Endodermal cell (in vitro differentiated cells): ENCODE data around the gene EEF1A2. TPM values are rescaled to one million over a fixed set of nuclear protein-coding genes. Genes with fewer than 3 reads are reported as not detected.

Experiments
- DNase-seq: peaks from one replicate; pipeline ENCODE4 v3.0.0-alpha.2; 2017
- H3K27ac ChIP-seq: 2 replicates; pipeline ENCODE4 v1.5.1; 2013; ENCODE audit warnings: mild to moderate bottlenecking, low read depth, low read length, moderate library complexity
- H3K27me3 ChIP-seq: 2 replicates; pipeline ENCODE4 v1.6.1; 2013; ENCODE audit warnings: mild to moderate bottlenecking, low read length, moderate library complexity; ENCODE audit not compliant: insufficient read depth, control insufficient read depth, poor library complexity, severe bottlenecking
- H3K36me3 ChIP-seq: 2 replicates; pipeline ENCODE4 v1.7.0; 2013; ENCODE audit warnings: mild to moderate bottlenecking, low read length, moderate library complexity; ENCODE audit not compliant: control insufficient read depth, insufficient read depth
- H3K4me1 ChIP-seq: one replicate; pipeline ENCODE4 v1.7.0; 2013; ENCODE audit warnings: low read length; ENCODE audit not compliant: control insufficient read depth, insufficient read depth
- H3K4me3 ChIP-seq: 2 replicates; pipeline ENCODE4 v1.5.1; 2013; ENCODE audit warnings: mild to moderate bottlenecking, low read length, moderate library complexity
- H3K9ac ChIP-seq: 2 replicates; pipeline ENCODE4 v1.6.1; 2013; ENCODE audit warnings: mild to moderate bottlenecking, low read length, moderate library complexity; ENCODE audit not compliant: poor library complexity, severe bottlenecking; ENCODE audit errors: extremely low read depth
- H3K9me3 ChIP-seq: 2 replicates; pipeline ENCODE4 v1.6.1; 2013; ENCODE audit warnings: mild to moderate bottlenecking, low read length, moderate library complexity; ENCODE audit not compliant: control insufficient read depth
- H3K27ac Mint-ChIP-seq: 2 replicates; pipeline ENCODE4 v1.8.0; 2020; ENCODE audit warnings: mixed read lengths
- H3K27me3 Mint-ChIP-seq: 2 replicates; pipeline ENCODE4 v1.8.0; 2021; ENCODE audit warnings: mild to moderate bottlenecking, mixed read lengths; ENCODE audit not compliant: insufficient read depth
- H3K36me3 Mint-ChIP-seq: 2 replicates; pipeline ENCODE4 v1.8.0; 2020; ENCODE audit warnings: low read depth, mixed read lengths
- H3K4me1 Mint-ChIP-seq: 2 replicates; pipeline ENCODE4 v1.8.0; 2020; ENCODE audit warnings: mixed read lengths
- H3K4me3 Mint-ChIP-seq: 2 replicates; pipeline ENCODE4 v1.8.0; 2020; ENCODE audit warnings: mild to moderate bottlenecking, moderate library complexity, mixed read lengths
- H3K9me3 Mint-ChIP-seq: 2 replicates; pipeline ENCODE4 v1.8.0; 2020; ENCODE audit warnings: mild to moderate bottlenecking, mixed read lengths
- WGBS, 2 experiments: methylation state at CpG; one replicate each; pipeline versions ENCODE4 v1.1.5 to v1.1.7; 2013; ENCODE audit warnings: missing lambda C conversion rate in 2 of 2, mixed read lengths in 1 of 2; ENCODE audit not compliant: insufficient coverage in 1 of 2, insufficient read length in 1 of 2; 5-methylcytosine and 5-hydroxymethylcytosine counted together
- total RNA-seq, 2 donors: library from RNA; stranded (reverse); fragmentation: NEBNext Ultra II Directional in 1 of 2; extraction: Animal tissue kit (Norgen Biotek cat#: 25700) in 1 of 2; gene quantifications; 2 replicates in 1 of 2; 3 replicates in 1 of 2; pipeline ENCODE4 v1.2.1, GENCODE V29; 2021
- TF ChIP-seq, protein P1 (sequence below): fragments of 200-600 bp; sonication (generic); conservative IDR thresholded peaks from 2 replicates; pipeline ENCODE4 v1.5.0; 2021; ENCODE audit warnings: antibody characterized with exemption, mild to moderate bottlenecking

The EEF1A2 gene
- total RNA-seq, 2 donors from 2014 or later = 12.1 to 22.6 TPM

DNA sequence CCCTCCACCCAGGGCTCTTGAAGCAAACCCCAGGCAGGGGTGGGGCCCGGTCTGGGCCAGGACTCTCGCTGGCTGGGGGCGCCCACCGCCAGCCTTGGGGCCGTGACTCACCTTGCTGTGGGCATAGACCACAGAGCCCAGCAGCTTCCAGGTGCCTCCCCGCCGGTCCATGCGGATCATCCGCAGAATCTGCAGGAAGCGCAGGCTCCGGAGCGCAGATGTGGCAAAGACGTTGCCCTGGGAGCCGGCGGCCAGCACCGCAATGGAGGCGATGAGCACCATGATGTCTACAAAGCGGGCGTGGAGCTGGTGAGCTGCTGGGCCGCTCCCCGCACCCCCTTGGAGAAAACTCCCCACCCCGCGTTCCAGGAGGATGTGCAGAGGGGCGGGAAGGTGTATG, 54.3 kb downstream of the EEF1A2 start:
- no peak overlapping the region for H3K9ac ChIP-seq
- no peaks in the 10 kb centered on the region for H3K4me1 ChIP-seq
- H3K27me3 Mint-ChIP-seq = no peaks in the 10 kb centered on the region
- H3K36me3 ChIP-seq = no peaks in the 10 kb centered on the region
- no peaks in the 10 kb centered on the region for H3K9me3 ChIP-seq
- H3K4me3 ChIP-seq = no peak overlapping the region
- TF ChIP-seq, protein P1, sequence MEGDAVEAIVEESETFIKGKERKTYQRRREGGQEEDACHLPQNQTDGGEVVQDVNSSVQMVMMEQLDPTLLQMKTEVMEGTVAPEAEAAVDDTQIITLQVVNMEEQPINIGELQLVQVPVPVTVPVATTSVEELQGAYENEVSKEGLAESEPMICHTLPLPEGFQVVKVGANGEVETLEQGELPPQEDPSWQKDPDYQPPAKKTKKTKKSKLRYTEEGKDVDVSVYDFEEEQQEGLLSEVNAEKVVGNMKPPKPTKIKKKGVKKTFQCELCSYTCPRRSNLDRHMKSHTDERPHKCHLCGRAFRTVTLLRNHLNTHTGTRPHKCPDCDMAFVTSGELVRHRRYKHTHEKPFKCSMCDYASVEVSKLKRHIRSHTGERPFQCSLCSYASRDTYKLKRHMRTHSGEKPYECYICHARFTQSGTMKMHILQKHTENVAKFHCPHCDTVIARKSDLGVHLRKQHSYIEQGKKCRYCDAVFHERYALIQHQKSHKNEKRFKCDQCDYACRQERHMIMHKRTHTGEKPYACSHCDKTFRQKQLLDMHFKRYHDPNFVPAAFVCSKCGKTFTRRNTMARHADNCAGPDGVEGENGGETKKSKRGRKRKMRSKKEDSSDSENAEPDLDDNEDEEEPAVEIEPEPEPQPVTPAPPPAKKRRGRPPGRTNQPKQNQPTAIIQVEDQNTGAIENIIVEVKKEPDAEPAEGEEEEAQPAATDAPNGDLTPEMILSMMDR = no peak
- H3K9me3 Mint-ChIP-seq = no peaks in the 10 kb centered on the region
- H3K36me3 Mint-ChIP-seq = no peaks in the 10 kb centered on the region
- H3K27ac Mint-ChIP-seq = no peak overlapping the region
- no peak for DNase-seq
- no peaks in the 10 kb centered on the region for H3K4me1 Mint-ChIP-seq
- no peak overlapping the region for H3K4me3 Mint-ChIP-seq
- no peaks in the 10 kb centered on the region for H3K27me3 ChIP-seq
- WGBS, 2 experiments = 95 to 97% methylated on average over 17 to 24 of the region's 24 CpGs
- H3K27ac ChIP-seq = no peak overlapping the region

DNA sequence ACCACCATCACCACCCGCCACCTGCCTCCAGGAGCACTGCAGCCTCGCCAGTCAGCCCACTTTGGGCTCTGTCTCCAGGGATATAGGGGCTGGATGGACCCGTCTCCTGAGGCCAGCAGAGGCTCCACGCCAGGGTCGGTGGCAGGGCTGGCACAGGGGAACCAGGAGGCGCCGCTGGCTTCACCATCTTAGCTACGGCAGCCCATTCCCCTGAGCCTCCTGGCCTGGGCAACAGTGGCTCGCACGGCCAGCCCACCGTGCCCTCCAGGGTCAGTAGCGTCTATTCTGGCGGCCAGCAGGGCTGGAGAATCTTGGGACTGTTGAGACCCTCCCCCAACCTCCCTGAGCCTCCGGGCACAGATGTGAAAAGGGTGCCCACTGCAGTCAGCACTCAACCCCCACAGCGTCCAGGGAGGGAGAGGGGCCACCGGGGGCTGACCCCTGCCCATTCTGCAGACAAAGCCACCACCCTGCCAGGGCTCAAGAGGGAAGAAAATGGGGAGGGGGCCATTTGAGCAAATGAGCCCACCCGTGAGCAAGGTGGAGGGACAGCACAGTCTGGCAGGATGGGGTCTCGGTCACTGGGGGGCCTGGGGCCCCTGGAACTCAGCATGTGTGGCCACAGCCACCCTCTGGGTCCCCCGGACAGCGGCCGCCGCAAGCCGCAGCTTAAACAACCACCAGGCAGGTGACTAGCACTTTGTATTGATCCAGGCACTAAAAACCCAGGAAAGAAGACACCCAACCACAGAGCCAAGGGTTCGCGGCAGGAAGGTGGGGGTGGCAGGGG, 55.1 kb downstream of the EEF1A2 start:
- no peaks in the 10 kb centered on the region for H3K9me3 ChIP-seq
- TF ChIP-seq, protein P1 = no peak
- no peak overlapping the region for H3K4me3 ChIP-seq
- no peak overlapping the region for H3K9ac ChIP-seq
- H3K36me3 ChIP-seq = no peaks in the 10 kb centered on the region
- Mint-ChIP-seq H3K36me3 (no peaks in the 10 kb centered on the region), H3K4me3 (no peak overlapping the region), H3K27me3 (no peaks in the 10 kb centered on the region), H3K27ac (no peak overlapping the region), H3K4me1 (no peaks in the 10 kb centered on the region), H3K9me3 (no peaks in the 10 kb centered on the region)
- DNase-seq = no peak
- H3K27me3 ChIP-seq = no peaks in the 10 kb centered on the region
- no peak overlapping the region for H3K27ac ChIP-seq
- 91 to 97% methylated on average over 6 to 25 of the region's 25 CpGs for WGBS, 2 experiments
- no peaks in the 10 kb centered on the region for H3K4me1 ChIP-seq

DNA sequence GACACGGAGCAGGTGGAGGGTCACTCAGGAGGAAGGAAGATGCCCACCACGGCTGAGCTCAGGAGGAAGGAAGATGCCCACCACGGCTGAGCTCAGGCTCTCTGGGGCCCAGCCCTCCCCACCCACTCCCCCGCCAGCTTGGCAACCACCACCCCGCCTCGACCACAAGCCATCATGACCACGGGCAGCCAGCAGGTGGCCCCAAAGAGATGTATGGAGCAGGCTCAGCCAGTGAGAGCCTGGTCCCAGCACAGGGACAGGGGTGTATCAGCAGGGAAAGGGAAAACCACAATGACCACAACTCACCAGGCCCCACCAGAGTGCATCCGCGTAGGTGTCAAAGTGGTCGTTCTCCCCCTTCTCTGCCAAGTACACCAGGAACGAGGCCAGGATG, 56.8 kb downstream of the EEF1A2 start:
- Mint-ChIP-seq H3K27ac (no peak overlapping the region), H3K4me1 (no peaks in the 10 kb centered on the region), H3K4me3 (no peak overlapping the region), H3K36me3 (no peaks in the 10 kb centered on the region), H3K27me3 (no peaks in the 10 kb centered on the region), H3K9me3 (no peaks in the 10 kb centered on the region)
- Histone ChIP-seq H3K9me3 (no peaks in the 10 kb centered on the region), H3K4me3 (no peak overlapping the region), H3K4me1 (no peaks in the 10 kb centered on the region), H3K27ac (no peak overlapping the region), H3K36me3 (no peaks in the 10 kb centered on the region), H3K9ac (no peak overlapping the region), H3K27me3 (no peaks in the 10 kb centered on the region)
- TF ChIP-seq, protein P1 = peak; percentile 74
- peak; percentile 93 for DNase-seq
- 89 to 100% methylated on average over 1 to 10 of the region's 11 CpGs for WGBS, 2 experiments
